Endothelial cell of umbilical vein (primary cell): ENCODE data around the gene TMEM158. TPM values are rescaled to one million over a fixed set of nuclear protein-coding genes. Genes with fewer than 3 reads are reported as not detected.

Experiments
- BruUV-seq: library from RNA; stranded (reverse); fragments of 400-500 nt; replicated peaks from 2 replicates; lab custom pipeline; 2021; lab: Mats Ljungman, UMichigan
- CTCF ChIA-PET: fragments of 300-600, 350-600 bp; sonication (Branson Sonifier 250); formaldehyde crosslinking; loops from one replicate; lab custom pipeline; 2021; ENCODE audit warnings: antibody characterized with exemption, inconsistent platforms; lab: Charles Lee
- POLR2A ChIA-PET: fragments of 300-600, 350-600 bp; sonication (Branson Sonifier 250); formaldehyde crosslinking; loops from one replicate; lab custom pipeline; 2021; ENCODE audit warnings: antibody characterized with exemption, inconsistent platforms; lab: Charles Lee
- DNase-seq: peaks from one replicate; pipeline ENCODE4 v3.0.0-alpha.2; 2011; ENCODE audit warnings: low read depth, low spot score
- FAIRE-seq: peaks from 2 replicates; lab custom pipeline; 2011; peaks lifted over from hg19 to GRCh38; lab: Jason Lieb, UNC
- H2AFZ ChIP-seq: 2 replicates; pipeline ENCODE4 v1.6.0; 2012; ENCODE audit warnings: low read depth, low read length, control low read depth, inconsistent platforms
- H3K27ac ChIP-seq: 2 replicates; pipeline ENCODE4 v1.5.1; 2011; ENCODE audit warnings: low read depth, mild to moderate bottlenecking, control low read depth, low read length, moderate library complexity; ENCODE audit not compliant: insufficient read depth
- H3K27me3 ChIP-seq, 2 experiments: 2 replicates each; pipeline versions ENCODE4 v1.6.0 to v1.6.1; 2011; ENCODE audit warnings: low read length in 2 of 2, mixed read lengths in 1 of 2; ENCODE audit not compliant: control insufficient read depth in 2 of 2, insufficient read depth in 2 of 2
- H3K36me3 ChIP-seq, 2 experiments: 2 replicates in 1 of 2; 3 replicates in 1 of 2; pipeline ENCODE4 v1.5.1; 2011; ENCODE audit warnings: low read length in 2 of 2, mild to moderate bottlenecking in 1 of 2, moderate library complexity in 1 of 2; ENCODE audit not compliant: control insufficient read depth in 2 of 2, insufficient read depth in 2 of 2; ENCODE audit errors: extremely low read depth in 1 of 2
- H3K4me1 ChIP-seq: 3 replicates; pipeline ENCODE4 v1.5.1; 2011; ENCODE audit warnings: mild to moderate bottlenecking, low read length; ENCODE audit not compliant: control insufficient read depth, insufficient read depth; ENCODE audit errors: extremely low read depth
- H3K4me2 ChIP-seq: 2 replicates; pipeline ENCODE4 v1.6.1; 2011; ENCODE audit warnings: low read length, control low read depth, mixed read lengths; ENCODE audit not compliant: insufficient read depth
- H3K4me3 ChIP-seq, 3 experiments: fragments of 200-600 bp in 1 of 3; sonication (generic), shearing (Covaris generic) in 1 of 3; replicated peaks in 1 of 3; 2 replicates each; pipeline ENCODE4 v1.5.1; 2011 to 2016; ENCODE audit warnings: control low read depth in 3 of 3, low read length in 3 of 3, mild to moderate bottlenecking in 2 of 3, inconsistent platforms in 1 of 3, low read depth in 1 of 3, moderate library complexity in 1 of 3; ENCODE audit not compliant: insufficient read depth in 1 of 3
- H3K79me2 ChIP-seq: 2 replicates; pipeline ENCODE4 v1.6.0; 2012; ENCODE audit warnings: low read length, inconsistent platforms; ENCODE audit not compliant: control insufficient read depth, insufficient read depth
- H3K9ac ChIP-seq: replicated peaks from 2 replicates; pipeline ENCODE3; 2011; ENCODE audit warnings: low read length, control low read depth; ENCODE audit not compliant: insufficient read depth; ENCODE audit errors: extremely low read depth
- H3K9me1 ChIP-seq: replicated peaks from 3 replicates; pipeline ENCODE4 v1.6.0; 2011; ENCODE audit warnings: mild to moderate bottlenecking, low read length; ENCODE audit not compliant: control insufficient read depth, insufficient read depth; ENCODE audit errors: extremely low read depth
- H3K9me3 ChIP-seq: replicated peaks from 2 replicates; pipeline ENCODE4 v1.5.1; 2012; ENCODE audit warnings: low read length, inconsistent platforms; ENCODE audit not compliant: control insufficient read depth, insufficient read depth
- H4K20me1 ChIP-seq: replicated peaks from 2 replicates; pipeline ENCODE3; 2011; ENCODE audit warnings: mild to moderate bottlenecking, low read length; ENCODE audit not compliant: control insufficient read depth, insufficient read depth; ENCODE audit errors: extremely low read depth
- CTCF ChIP-seq, 2 donors: IDR thresholded peaks; 1 replicate in 1 of 2; 2 replicates in 1 of 2; pipeline ENCODE4 v1.5.1; 2011; ENCODE audit warnings: low read length in 2 of 2, mild to moderate bottlenecking in 2 of 2, moderate library complexity in 2 of 2, control low read depth in 1 of 2, inconsistent platforms in 1 of 2, low read depth in 1 of 2; ENCODE audit not compliant: insufficient read depth in 1 of 2; ENCODE audit errors: extremely low read depth in 1 of 2
- EZH2 ChIP-seq: IDR thresholded peaks from 2 replicates; pipeline ENCODE4 v1.6.1; 2012; ENCODE audit warnings: borderline replicate concordance, low read depth, mild to moderate bottlenecking, moderate library complexity, low read length, inconsistent platforms; ENCODE audit not compliant: severe bottlenecking
- FOS ChIP-seq: IDR thresholded peaks from 2 replicates; pipeline ENCODE4 v1.6.1; 2011; ENCODE audit warnings: mild to moderate bottlenecking, low read length, moderate library complexity, borderline replicate concordance; ENCODE audit not compliant: insufficient read depth
- GATA2 ChIP-seq: IDR thresholded peaks from 2 replicates; pipeline ENCODE4 v1.7.0; 2011; ENCODE audit warnings: low read depth, mild to moderate bottlenecking, moderate library complexity, mixed read lengths, low read length; ENCODE audit not compliant: insufficient read length, insufficient read depth
- JUN ChIP-seq: IDR thresholded peaks from 2 replicates; pipeline ENCODE4 v1.6.1; 2011; ENCODE audit warnings: borderline replicate concordance, low read depth; ENCODE audit not compliant: insufficient read length, insufficient read depth
- MYC ChIP-seq: IDR thresholded peaks from one replicate; pipeline ENCODE4 v1.6.1; 2011; ENCODE audit warnings: mild to moderate bottlenecking, low read depth, low read length
- POLR2A ChIP-seq: IDR thresholded peaks from 2 replicates; pipeline ENCODE4 v1.6.1; 2012; ENCODE audit warnings: low read depth, mild to moderate bottlenecking, control low read depth, low read length
- POLR2AphosphoS5 ChIP-seq: IDR thresholded peaks from 2 replicates; pipeline ENCODE4 v1.6.1; 2012; ENCODE audit warnings: low read depth, mild to moderate bottlenecking, control low read depth, low read length, moderate library complexity; ENCODE audit not compliant: insufficient read depth
- dilution Hi-C: fragments of 300-500 bp; cut with MboI; formaldehyde crosslinking; loops from one replicate; pipeline ENCODE4 v1.15.0; 2019; ENCODE audit warnings: low sequenced_read_pairs; ENCODE audit not compliant: extremely low pct_ligation_motif_present
- intact Hi-C: fragments of 100-400 bp; cut with micrococcal nuclease; formaldehyde crosslinking; loops from one replicate; pipeline ENCODE4 v1.10.0; 2022
- polyA plus RNA-seq, 4 experiments: library from polyadenylated mRNA; depleted of rRNA in 3 of 4; stranded (reverse) in 3 of 4; unstranded in 1 of 4; fragments of >200 nt; gene quantifications; 2 replicates each; pipeline versions ENCODE4 v1.2.1 to v1.2.3, GENCODE V29; 2011 to 2012; ENCODE audit warnings: missing spikeins in 1 of 4
- total RNA-seq: library from RNA; stranded (reverse); gene quantifications from 2 replicates; pipeline ENCODE4 v1.2.3, GENCODE V29; 2021
- TF ChIP-seq, protein P1 (sequence below): IDR thresholded peaks from 2 replicates; pipeline ENCODE4 v1.6.1; 2011; ENCODE audit not compliant: insufficient read depth, insufficient read length

The TMEM158 gene
- total and polyA plus RNA-seq, 2 donors (not counting 3 experiments of a cell fraction or from before 2014, with no cell fraction given): 0.15 to 0.42 TPM

- FAIRE-seq (no peak), DNase-seq (no peak)
- dilution Hi-C loops: no loop called here
- ChIA-PET POLR2A (no interaction called here), CTCF (no interaction called here)
- H3K79me2 ChIP-seq: no peaks in the 10 kb centered on the region
- no peak for TF ChIP-seq EZH2
- TF ChIP-seq, protein P1, sequence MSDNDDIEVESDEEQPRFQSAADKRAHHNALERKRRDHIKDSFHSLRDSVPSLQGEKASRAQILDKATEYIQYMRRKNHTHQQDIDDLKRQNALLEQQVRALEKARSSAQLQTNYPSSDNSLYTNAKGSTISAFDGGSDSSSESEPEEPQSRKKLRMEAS: no peak
- TF ChIP-seq POLR2AphosphoS5: no peak
- no peak for TF ChIP-seq POLR2A
- TF ChIP-seq FOS: no peak
- no peak for TF ChIP-seq JUN
- TF ChIP-seq GATA2: no peak
- no peak for TF ChIP-seq CTCF (IDR thresholded peaks at IDR 0.05; ENCODE audit: extremely low read depth in 1 of 2, insufficient read depth in 1 of 2, low read depth in 1 of 2, low read length in 2 of 2)
- TF ChIP-seq MYC: no peak
- H4K20me1 ChIP-seq: no peaks in the 10 kb centered on the region
- no peaks in the 10 kb centered on the region for H3K9me1 ChIP-seq
- H2AFZ ChIP-seq: no peak overlapping the region
- H3K36me3 ChIP-seq: no peaks in the 10 kb centered on the region
- no peaks in the 10 kb centered on the region for H3K9me3 ChIP-seq
- intact Hi-C loops: no loop called here
- no peak overlapping the region for H3K27ac ChIP-seq
- no peak overlapping the region for H3K4me2 ChIP-seq
- H3K9ac ChIP-seq: no peak overlapping the region
- no TSS peak for BruUV-seq
- no peaks in the 10 kb centered on the region for H3K4me1 ChIP-seq
- H3K27me3 ChIP-seq: peaks cover 6 to 14% of the 10 kb centered on the region in 2 experiments
- no peak overlapping the region for H3K4me3 ChIP-seq
Observed at GRCh38 chr3:45258317-45258716, 32.2 kb upstream of the TMEM158 start.
